Neural progenitor cell (in vitro differentiated cells): Measurements from ENCODE around the gene PAX7. TPM values are rescaled to one million over a fixed set of nuclear protein-coding genes. Genes with fewer than 3 reads are reported as not detected.
A peak's percentile ranks its signal among the peaks of the same experiment; 100 is the strongest.

Source experiments
- DNase-seq: peaks from one replicate; pipeline ENCODE4 v3.0.0-alpha.2; 2016; ENCODE audit warnings: low spot score
- H2AFZ ChIP-seq: fragments of 200-600 bp; sonication (generic); replicated peaks from 2 replicates; pipeline ENCODE4 v1.6.1; 2016; ENCODE audit warnings: antibody characterized with exemption
- H3F3A ChIP-seq: fragments of 200-600 bp; sonication (generic); 2 replicates; pipeline ENCODE4 v1.6.1; 2016; ENCODE audit warnings: antibody characterized with exemption, low read depth
- H3K27ac ChIP-seq: fragments of 200-600 bp; sonication (generic); 2 replicates; pipeline ENCODE4 v1.5.1; 2016; ENCODE audit warnings: mild to moderate bottlenecking
- H3K27me3 ChIP-seq: fragments of 200-600 bp; sonication (generic); 2 replicates; pipeline ENCODE4 v1.6.1; 2016; ENCODE audit warnings: mild to moderate bottlenecking, moderate library complexity
- H3K36me3 ChIP-seq: fragments of 200-600 bp; sonication (generic); 2 replicates; pipeline ENCODE4 v1.5.1; 2016
- H3K4me1 ChIP-seq: fragments of 200-600 bp; sonication (generic); 2 replicates; pipeline ENCODE4 v1.6.1; 2016; ENCODE audit warnings: mixed run types
- H3K4me2 ChIP-seq: fragments of 200-600 bp; sonication (generic); 2 replicates; pipeline ENCODE4 v1.6.1; 2016
- H3K4me3 ChIP-seq: fragments of 200-600 bp; sonication (generic); 2 replicates; pipeline ENCODE4 v1.5.1; 2016
- H3K79me2 ChIP-seq: fragments of 200-600 bp; sonication (generic); 2 replicates; pipeline ENCODE4 v1.6.1; 2016; ENCODE audit warnings: low read depth
- H3K9ac ChIP-seq: fragments of 200-600 bp; sonication (generic); 2 replicates; pipeline ENCODE4 v1.6.1; 2016
- H3K9me3 ChIP-seq: fragments of 200-600 bp; sonication (generic); 2 replicates; pipeline ENCODE4 v1.5.1; 2016; ENCODE audit warnings: low read depth
- H4K20me1 ChIP-seq: fragments of 200-600 bp; sonication (generic); 2 replicates; pipeline ENCODE4 v1.6.1; 2016; ENCODE audit warnings: low read depth
- H3K27ac Mint-ChIP-seq: 3 replicates; pipeline ENCODE4 v1.8.0; 2021; ENCODE audit warnings: mixed read lengths
- H3K27me3 Mint-ChIP-seq: 2 replicates; pipeline ENCODE4 v1.8.0; 2022; ENCODE audit warnings: low read depth, mild to moderate bottlenecking, inconsistent platforms, moderate library complexity, mixed read lengths; ENCODE audit not compliant: insufficient read depth
- H3K36me3 Mint-ChIP-seq: 3 replicates; pipeline ENCODE4 v1.8.0; 2021; ENCODE audit warnings: mixed read lengths
- H3K4me1 Mint-ChIP-seq: 3 replicates; pipeline ENCODE4 v1.8.0; 2021; ENCODE audit warnings: mixed read lengths
- H3K4me3 Mint-ChIP-seq: 3 replicates; pipeline ENCODE4 v1.8.0; 2021; ENCODE audit warnings: mild to moderate bottlenecking, moderate library complexity, mixed read lengths
- H3K9me3 Mint-ChIP-seq: 3 replicates; pipeline ENCODE4 v1.8.0; 2020; ENCODE audit warnings: mixed read lengths
- CTCF ChIP-seq: fragments of 200-600 bp; sonication (generic); IDR thresholded peaks from 2 replicates; pipeline ENCODE4 v1.5.1; 2017; ENCODE audit warnings: antibody characterized with exemption, mild to moderate bottlenecking
- EZH2 ChIP-seq: fragments of 200-600 bp; sonication (generic); IDR thresholded peaks from 2 replicates; pipeline ENCODE4 v1.6.1; 2017; ENCODE audit warnings: antibody characterized with exemption, mild to moderate bottlenecking, moderate library complexity
- EZH2phosphoT487 ChIP-seq: fragments of 200-600 bp; sonication (generic); IDR thresholded peaks from 2 replicates; pipeline ENCODE4 v1.6.1; 2017; ENCODE audit warnings: antibody characterized with exemption
- total RNA-seq: library from RNA; depleted of rRNA; stranded (reverse); fragments of >200 nt; gene quantifications from 2 replicates; pipeline ENCODE4 v1.2.3, GENCODE V29; 2015; ENCODE audit warnings: low replicate concordance

Gene PAX7
- total RNA-seq, 1 donor from 2014 or later = 0.06 TPM

- Histone ChIP-seq H3K4me3 (no peak overlapping the region), H3K9ac (no peak overlapping the region), H3K36me3 (no peaks in the 10 kb centered on the region), H3K9me3 (no peaks in the 10 kb centered on the region), H3K4me2 (no peak overlapping the region), H3K79me2 (no peaks in the 10 kb centered on the region), H3K27me3 (peaks cover 26% of the 10 kb centered on the region), H3K4me1 (peaks cover 13% of the 10 kb centered on the region), H4K20me1 (no peaks in the 10 kb centered on the region), H3K27ac (no peak overlapping the region), H3F3A (no peaks in the 10 kb centered on the region), H2AFZ (no peak overlapping the region)
- TF ChIP-seq CTCF (no peak), EZH2 (no peak), EZH2phosphoT487 (no peak)
- peaks cover 7% of the 10 kb centered on the region for H3K27me3 Mint-ChIP-seq
- no peak overlapping the region for H3K27ac Mint-ChIP-seq
- no peaks in the 10 kb centered on the region for H3K9me3 Mint-ChIP-seq
- no peak for DNase-seq
- no peak overlapping the region for H3K4me3 Mint-ChIP-seq
- H3K36me3 Mint-ChIP-seq = no peaks in the 10 kb centered on the region
- peaks cover 12% of the 10 kb centered on the region for H3K4me1 Mint-ChIP-seq
Observed at GRCh38 chr1:18775341-18775740, 144.7 kb downstream of the PAX7 start.

GRCh38 chr1:18776777-18777176, 146.1 kb downstream of the PAX7 start:
- Histone ChIP-seq H3K36me3 (no peaks in the 10 kb centered on the region), H3K4me1 (peaks cover 13% of the 10 kb centered on the region), H3K27me3 (peaks cover 21% of the 10 kb centered on the region), H3F3A (no peaks in the 10 kb centered on the region), H3K4me3 (no peak overlapping the region), H2AFZ (no peak overlapping the region), H4K20me1 (no peaks in the 10 kb centered on the region), H3K79me2 (no peaks in the 10 kb centered on the region), H3K4me2 (no peak overlapping the region), H3K27ac (no peak overlapping the region), H3K9me3 (no peaks in the 10 kb centered on the region), H3K9ac (no peak overlapping the region)
- TF ChIP-seq EZH2 (no peak), CTCF (no peak), EZH2phosphoT487 (no peak)
- peaks cover 12% of the 10 kb centered on the region for H3K4me1 Mint-ChIP-seq
- H3K27ac Mint-ChIP-seq = peak overlapping the region; percentile 17
- peaks cover 6% of the 10 kb centered on the region for H3K27me3 Mint-ChIP-seq
- no peaks in the 10 kb centered on the region for H3K36me3 Mint-ChIP-seq
- DNase-seq = no peak
- no peaks in the 10 kb centered on the region for H3K9me3 Mint-ChIP-seq
- H3K4me3 Mint-ChIP-seq = no peak overlapping the region

- Histone ChIP-seq H3K4me1 (peaks cover 13% of the 10 kb centered on the region), H3K79me2 (no peaks in the 10 kb centered on the region), H3K27me3 (peaks cover 16% of the 10 kb centered on the region), H3K9me3 (no peaks in the 10 kb centered on the region), H3K4me3 (no peak overlapping the region), H3K9ac (no peak overlapping the region), H2AFZ (no peak overlapping the region), H4K20me1 (no peaks in the 10 kb centered on the region), H3K4me2 (no peak overlapping the region), H3K27ac (no peak overlapping the region), H3K36me3 (no peaks in the 10 kb centered on the region), H3F3A (no peaks in the 10 kb centered on the region)
- no peak for TF ChIP-seq EZH2
- no peak for TF ChIP-seq CTCF
- TF ChIP-seq EZH2phosphoT487 = no peak
- H3K27me3 Mint-ChIP-seq = peaks cover 9% of the 10 kb centered on the region
- no peak for DNase-seq
- peaks cover 12% of the 10 kb centered on the region for H3K4me1 Mint-ChIP-seq
- no peaks in the 10 kb centered on the region for H3K36me3 Mint-ChIP-seq
- no peak overlapping the region for H3K4me3 Mint-ChIP-seq
- no peaks in the 10 kb centered on the region for H3K9me3 Mint-ChIP-seq
- H3K27ac Mint-ChIP-seq = no peak overlapping the region
Observed at GRCh38 chr1:18778437-18778836, 147.8 kb downstream of the PAX7 start.

- no peak overlapping the region for H2AFZ ChIP-seq
- no peak overlapping the region for H3K4me2 ChIP-seq
- H3K27ac Mint-ChIP-seq = no peak overlapping the region
- H3K4me1 Mint-ChIP-seq = peaks cover 18% of the 10 kb centered on the region
- no peaks in the 10 kb centered on the region for H3K9me3 ChIP-seq
- H3K36me3 Mint-ChIP-seq = no peaks in the 10 kb centered on the region
- H3K4me3 Mint-ChIP-seq = no peak overlapping the region
- H3K27me3 ChIP-seq = peaks cover 21% of the 10 kb centered on the region
- H3K9me3 Mint-ChIP-seq = no peaks in the 10 kb centered on the region
- H3K79me2 ChIP-seq = no peaks in the 10 kb centered on the region
- H3K27me3 Mint-ChIP-seq = peaks cover 11% of the 10 kb centered on the region
- no peak for DNase-seq
- H3K4me3 ChIP-seq = no peak overlapping the region
- H3K36me3 ChIP-seq = no peaks in the 10 kb centered on the region
- no peak overlapping the region for H3K27ac ChIP-seq
- H3F3A ChIP-seq = no peaks in the 10 kb centered on the region
- TF ChIP-seq EZH2 = no peak
- TF ChIP-seq EZH2phosphoT487 = no peak
- no peak for TF ChIP-seq CTCF
- H4K20me1 ChIP-seq = no peaks in the 10 kb centered on the region
- H3K9ac ChIP-seq = no peak overlapping the region
- H3K4me1 ChIP-seq = peaks cover 13% of the 10 kb centered on the region
Observed at GRCh38 chr1:18781031-18781430, 150.4 kb downstream of the PAX7 start.
